Measurements from ENCODE around the gene EPG5. TPM values are rescaled to one million over a fixed set of nuclear protein-coding genes. Genes with fewer than 3 reads are reported as not detected.

The EPG5 gene, protein sequence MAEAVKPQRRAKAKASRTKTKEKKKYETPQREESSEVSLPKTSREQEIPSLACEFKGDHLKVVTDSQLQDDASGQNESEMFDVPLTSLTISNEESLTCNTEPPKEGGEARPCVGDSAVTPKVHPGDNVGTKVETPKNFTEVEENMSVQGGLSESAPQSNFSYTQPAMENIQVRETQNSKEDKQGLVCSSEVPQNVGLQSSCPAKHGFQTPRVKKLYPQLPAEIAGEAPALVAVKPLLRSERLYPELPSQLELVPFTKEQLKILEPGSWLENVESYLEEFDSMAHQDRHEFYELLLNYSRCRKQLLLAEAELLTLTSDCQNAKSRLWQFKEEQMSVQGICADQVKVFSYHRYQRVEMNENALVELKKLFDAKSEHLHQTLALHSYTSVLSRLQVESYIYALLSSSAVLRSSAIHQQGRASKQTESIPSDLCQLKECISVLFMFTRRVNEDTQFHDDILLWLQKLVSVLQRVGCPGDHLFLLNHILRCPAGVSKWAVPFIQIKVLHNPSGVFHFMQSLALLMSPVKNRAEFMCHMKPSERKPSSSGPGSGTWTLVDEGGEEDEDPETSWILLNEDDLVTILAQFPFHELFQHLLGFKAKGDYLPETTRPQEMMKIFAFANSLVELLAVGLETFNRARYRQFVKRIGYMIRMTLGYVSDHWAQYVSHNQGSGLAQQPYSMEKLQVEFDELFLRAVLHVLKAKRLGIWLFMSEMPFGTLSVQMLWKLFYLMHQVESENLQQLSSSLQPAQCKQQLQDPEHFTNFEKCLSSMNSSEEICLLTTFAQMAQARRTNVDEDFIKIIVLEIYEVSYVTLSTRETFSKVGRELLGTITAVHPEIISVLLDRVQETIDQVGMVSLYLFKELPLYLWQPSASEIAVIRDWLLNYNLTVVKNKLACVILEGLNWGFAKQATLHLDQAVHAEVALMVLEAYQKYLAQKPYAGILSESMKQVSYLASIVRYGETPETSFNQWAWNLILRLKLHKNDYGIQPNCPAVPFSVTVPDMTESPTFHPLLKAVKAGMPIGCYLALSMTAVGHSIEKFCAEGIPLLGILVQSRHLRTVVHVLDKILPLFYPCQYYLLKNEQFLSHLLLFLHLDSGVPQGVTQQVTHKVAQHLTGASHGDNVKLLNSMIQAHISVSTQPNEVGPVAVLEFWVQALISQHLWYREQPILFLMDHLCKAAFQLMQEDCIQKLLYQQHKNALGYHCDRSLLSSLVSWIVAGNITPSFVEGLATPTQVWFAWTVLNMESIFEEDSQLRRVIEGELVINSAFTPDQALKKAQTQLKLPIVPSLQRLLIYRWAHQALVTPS (N-terminal part only)
- total RNA-seq, result 31.8 TPM

- Histone ChIP-seq H3K4me3 (ENCODE audit: low read length in 3 of 3) (peak within 1 kb of the TSS; percentile 86 to 99 (median 98)), H3K27me3 (ENCODE audit: control insufficient read depth in 3 of 3, insufficient read depth in 3 of 3, low read length in 3 of 3) (no peaks in the 10 kb centered on the region), H3K36me3 (ENCODE audit: control insufficient read depth in 3 of 3, insufficient read depth in 3 of 3, low read length in 3 of 3) (peaks cover 0 to 2% (median 0%) of the 10 kb centered on the region in 3 donors), H3K4me1 (ENCODE audit: control insufficient read depth in 3 of 3, insufficient read depth in 3 of 3, low read length in 3 of 3) (peaks cover 11 to 20% (median 13%) of the 10 kb centered on the region in 3 donors), H3K9ac (ENCODE audit: low read depth in 1 of 3, low read length in 3 of 3) (peak within 1 kb of the TSS; percentile 94 to 98 (median 96)), H3K27ac (ENCODE audit: low read depth, low read length) (peak within 1 kb of the TSS; percentile 80), H3K9me3 (ENCODE audit: control insufficient read depth in 3 of 3, low read length in 3 of 3) (no peaks in the 10 kb centered on the region)
These were observed at the start of gene EPG5 for GRCh38 chr18:45967007-45967706. EPG5 (minus strand) TSS chr18:45967329; CDS start chr18:45967239, 90 bp downstream.

DNA sequence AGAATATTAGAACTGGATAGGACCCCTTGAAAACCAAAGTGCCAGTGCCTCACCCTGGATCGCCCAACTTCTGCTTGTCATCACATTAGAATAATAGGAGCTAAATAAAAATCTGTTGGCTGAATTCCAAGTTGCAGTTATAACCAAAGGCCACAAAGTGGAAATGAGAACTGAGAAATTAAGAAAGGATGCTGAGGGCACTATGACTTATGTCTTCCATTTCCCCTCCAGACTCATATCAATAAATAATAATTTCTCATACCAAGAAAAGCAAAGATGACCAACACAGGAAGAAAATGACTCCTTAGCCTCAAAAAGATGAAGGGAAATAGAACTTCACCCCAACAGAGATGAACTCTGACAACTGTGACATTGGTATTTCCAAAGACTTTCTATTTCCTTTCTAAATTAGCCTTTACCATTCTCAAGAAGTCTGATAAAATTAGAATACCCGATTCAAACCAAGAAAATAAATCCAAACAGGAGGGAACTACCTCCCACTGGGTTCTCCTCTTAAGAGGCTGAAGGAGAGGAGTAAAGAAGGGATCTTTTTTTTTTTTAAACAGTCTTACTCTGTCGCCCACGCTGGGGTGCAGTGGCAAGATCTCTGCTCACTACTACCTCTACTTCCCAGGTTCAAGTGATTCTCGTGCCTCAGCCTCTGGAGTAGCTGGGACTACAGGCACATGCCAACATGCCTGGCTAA, 46.5 kb upstream of the EPG5 start:
- Histone ChIP-seq H3K9ac (ENCODE audit: low read depth in 1 of 3, low read length in 3 of 3) (no peak overlapping the region), H3K27ac (ENCODE audit: low read depth, low read length) (no peak overlapping the region), H3K9me3 (ENCODE audit: control insufficient read depth in 3 of 3, low read length in 3 of 3) (no peaks in the 10 kb centered on the region), H3K4me1 (ENCODE audit: control insufficient read depth in 3 of 3, insufficient read depth in 3 of 3, low read length in 3 of 3) (no peaks in the 10 kb centered on the region), H3K4me3 (ENCODE audit: low read length in 3 of 3) (no peak overlapping the region), H3K27me3 (ENCODE audit: control insufficient read depth in 3 of 3, insufficient read depth in 3 of 3, low read length in 3 of 3) (no peaks in the 10 kb centered on the region), H3K36me3 (ENCODE audit: control insufficient read depth in 3 of 3, insufficient read depth in 3 of 3, low read length in 3 of 3) (peaks cover 4 to 9% (median 8%) of the 10 kb centered on the region in 3 donors)

GRCh38 chr18:46010676-46011075, 43.5 kb upstream of the EPG5 start:
- no peaks in the 10 kb centered on the region for H3K4me1 ChIP-seq (ENCODE audit: control insufficient read depth in 3 of 3, insufficient read depth in 3 of 3, low read length in 3 of 3)
- H3K9me3 ChIP-seq (ENCODE audit: control insufficient read depth in 3 of 3, low read length in 3 of 3), result no peaks in the 10 kb centered on the region
- no peak overlapping the region for H3K9ac ChIP-seq (ENCODE audit: low read depth in 1 of 3, low read length in 3 of 3)
- H3K27ac ChIP-seq (ENCODE audit: low read depth, low read length), result no peak overlapping the region
- H3K27me3 ChIP-seq (ENCODE audit: control insufficient read depth in 3 of 3, insufficient read depth in 3 of 3, low read length in 3 of 3), result no peaks in the 10 kb centered on the region
- H3K36me3 ChIP-seq (ENCODE audit: control insufficient read depth in 3 of 3, insufficient read depth in 3 of 3, low read length in 3 of 3), result peaks cover 4 to 9% (median 8%) of the 10 kb centered on the region in 3 donors
- H3K4me3 ChIP-seq (ENCODE audit: low read length in 3 of 3), result no peak overlapping the region

GRCh38 chr18:46010050-46010449, 42.9 kb upstream of the EPG5 start:
- no peaks in the 10 kb centered on the region for H3K9me3 ChIP-seq (ENCODE audit: control insufficient read depth in 3 of 3, low read length in 3 of 3)
- no peak overlapping the region for H3K4me3 ChIP-seq (ENCODE audit: low read length in 3 of 3)
- H3K27me3 ChIP-seq (ENCODE audit: control insufficient read depth in 3 of 3, insufficient read depth in 3 of 3, low read length in 3 of 3), result no peaks in the 10 kb centered on the region
- peaks cover 3 to 9% (median 4%) of the 10 kb centered on the region in 3 donors for H3K36me3 ChIP-seq (ENCODE audit: control insufficient read depth in 3 of 3, insufficient read depth in 3 of 3, low read length in 3 of 3)
- no peaks in the 10 kb centered on the region for H3K4me1 ChIP-seq (ENCODE audit: control insufficient read depth in 3 of 3, insufficient read depth in 3 of 3, low read length in 3 of 3)
- no peak overlapping the region for H3K9ac ChIP-seq (ENCODE audit: low read depth in 1 of 3, low read length in 3 of 3)
- no peak overlapping the region for H3K27ac ChIP-seq (ENCODE audit: low read depth, low read length)

DNA sequence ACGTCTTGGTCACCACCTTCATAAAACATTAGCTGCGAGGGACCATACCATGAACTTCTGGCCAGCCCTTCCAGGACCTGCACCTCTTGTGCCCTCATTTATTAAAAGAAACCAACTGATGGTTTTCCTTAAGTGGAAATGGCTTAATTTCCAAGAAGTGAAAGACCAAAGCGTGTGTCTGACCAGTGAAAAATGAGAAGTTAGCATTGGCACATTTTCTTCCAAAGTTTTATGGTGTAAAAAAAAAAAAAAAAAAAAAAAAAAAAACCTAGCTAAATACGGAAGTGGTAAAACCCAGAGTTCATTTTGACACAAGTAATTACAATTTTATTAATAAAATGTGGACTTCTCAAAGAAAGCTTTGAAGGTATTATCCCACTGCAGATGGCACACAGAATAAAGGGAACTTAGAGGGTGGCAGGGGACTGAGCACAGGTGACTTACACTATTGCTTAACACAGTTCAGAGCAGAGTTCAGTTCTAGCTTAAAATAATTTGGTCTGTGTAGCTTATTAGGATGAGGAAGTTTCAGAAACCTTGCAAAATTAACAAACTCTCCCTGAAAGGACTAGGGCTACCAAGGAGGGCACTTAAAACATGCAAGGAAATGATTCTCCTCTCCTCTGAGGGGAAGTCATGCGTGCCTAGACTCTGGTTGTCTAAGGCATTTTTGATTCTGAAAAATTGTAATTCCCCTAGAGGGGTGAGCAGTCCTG, 42.2 kb upstream of the EPG5 start:
- H3K27ac ChIP-seq (ENCODE audit: low read depth, low read length), result no peak overlapping the region

DNA sequence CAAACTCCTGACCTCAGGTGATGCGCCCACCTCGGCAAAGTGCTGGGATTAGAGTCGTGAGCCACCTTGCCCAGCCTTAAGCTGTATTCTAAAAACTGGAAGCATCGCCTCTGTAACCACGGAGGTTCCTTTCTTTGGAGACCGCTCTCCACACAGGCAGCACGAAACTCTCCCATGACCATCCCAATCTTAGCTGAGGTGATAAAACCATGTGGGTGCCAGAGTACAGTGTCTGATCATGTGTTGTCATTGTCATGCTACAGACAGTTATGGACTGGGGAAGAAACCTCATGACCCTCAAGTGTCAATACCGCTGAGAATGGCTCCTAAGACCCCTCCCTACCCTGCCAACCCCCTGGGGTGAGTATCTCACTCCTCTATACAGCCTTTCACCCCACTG, 41.4 kb upstream of the EPG5 start:
- Histone ChIP-seq H3K9me3 (ENCODE audit: control insufficient read depth in 3 of 3, low read length in 3 of 3) (no peaks in the 10 kb centered on the region), H3K27me3 (ENCODE audit: control insufficient read depth in 3 of 3, insufficient read depth in 3 of 3, low read length in 3 of 3) (no peaks in the 10 kb centered on the region), H3K27ac (ENCODE audit: low read depth, low read length) (no peak overlapping the region), H3K4me3 (ENCODE audit: low read length in 3 of 3) (no peak overlapping the region), H3K9ac (ENCODE audit: low read depth in 1 of 3, low read length in 3 of 3) (no peak overlapping the region), H3K4me1 (ENCODE audit: control insufficient read depth in 3 of 3, insufficient read depth in 3 of 3, low read length in 3 of 3) (no peaks in the 10 kb centered on the region), H3K36me3 (ENCODE audit: control insufficient read depth in 3 of 3, insufficient read depth in 3 of 3, low read length in 3 of 3) (peaks cover 0 to 9% (median 4%) of the 10 kb centered on the region in 3 donors)

More for the DNA sequence above, 42.2 kb upstream of the EPG5 start:
- H3K36me3 ChIP-seq (ENCODE audit: control insufficient read depth in 3 of 3, insufficient read depth in 3 of 3, low read length in 3 of 3), result peaks cover 0 to 9% (median 4%) of the 10 kb centered on the region in 3 donors
- no peak overlapping the region for H3K9ac ChIP-seq (ENCODE audit: low read depth in 1 of 3, low read length in 3 of 3)
- H3K27me3 ChIP-seq (ENCODE audit: control insufficient read depth in 3 of 3, insufficient read depth in 3 of 3, low read length in 3 of 3), result no peaks in the 10 kb centered on the region
- no peaks in the 10 kb centered on the region for H3K4me1 ChIP-seq (ENCODE audit: control insufficient read depth in 3 of 3, insufficient read depth in 3 of 3, low read length in 3 of 3)
- H3K9me3 ChIP-seq (ENCODE audit: control insufficient read depth in 3 of 3, low read length in 3 of 3), result no peaks in the 10 kb centered on the region
- H3K4me3 ChIP-seq (ENCODE audit: low read length in 3 of 3), result no peak overlapping the region

DNA sequence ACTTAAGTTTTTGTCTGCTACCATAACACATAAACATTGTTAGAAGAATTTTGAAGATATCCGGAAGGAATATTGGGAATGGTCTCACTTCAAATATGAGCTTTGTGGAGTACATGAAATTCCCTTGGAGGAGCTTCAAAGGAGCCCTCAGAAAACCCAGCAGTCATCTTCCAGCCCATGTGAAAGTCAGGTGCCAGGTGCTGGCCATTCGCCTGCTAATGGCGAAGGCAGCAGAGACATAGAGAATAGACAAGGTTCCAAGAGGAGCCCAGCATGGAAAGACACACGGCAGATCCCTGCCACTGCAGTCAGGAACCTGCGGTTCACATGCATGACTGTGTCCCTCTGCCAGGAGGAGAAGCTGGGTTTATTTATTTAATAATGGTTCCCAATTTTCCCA, 40.0 kb upstream of the EPG5 start:
- no peak overlapping the region for H3K4me3 ChIP-seq (ENCODE audit: low read length in 3 of 3)
- H3K27ac ChIP-seq (ENCODE audit: low read depth, low read length), result no peak overlapping the region
- H3K4me1 ChIP-seq (ENCODE audit: control insufficient read depth in 3 of 3, insufficient read depth in 3 of 3, low read length in 3 of 3), result no peaks in the 10 kb centered on the region
- peaks cover 0 to 9% (median 4%) of the 10 kb centered on the region in 3 donors for H3K36me3 ChIP-seq (ENCODE audit: control insufficient read depth in 3 of 3, insufficient read depth in 3 of 3, low read length in 3 of 3)
- no peaks in the 10 kb centered on the region for H3K27me3 ChIP-seq (ENCODE audit: control insufficient read depth in 3 of 3, insufficient read depth in 3 of 3, low read length in 3 of 3)
- no peak overlapping the region for H3K9ac ChIP-seq (ENCODE audit: low read depth in 1 of 3, low read length in 3 of 3)
- H3K9me3 ChIP-seq (ENCODE audit: control insufficient read depth in 3 of 3, low read length in 3 of 3), result no peaks in the 10 kb centered on the region

- no peaks in the 10 kb centered on the region for H3K36me3 ChIP-seq (ENCODE audit: control insufficient read depth in 3 of 3, insufficient read depth in 3 of 3, low read length in 3 of 3)
- no peaks in the 10 kb centered on the region for H3K27me3 ChIP-seq (ENCODE audit: control insufficient read depth in 3 of 3, insufficient read depth in 3 of 3, low read length in 3 of 3)
- H3K9me3 ChIP-seq (ENCODE audit: control insufficient read depth in 3 of 3, low read length in 3 of 3), result no peaks in the 10 kb centered on the region
- H3K9ac ChIP-seq (ENCODE audit: low read depth in 1 of 3, low read length in 3 of 3), result no peak overlapping the region
- no peak overlapping the region for H3K27ac ChIP-seq (ENCODE audit: low read depth, low read length)
- H3K4me3 ChIP-seq (ENCODE audit: low read length in 3 of 3), result no peak overlapping the region
- no peaks in the 10 kb centered on the region for H3K4me1 ChIP-seq (ENCODE audit: control insufficient read depth in 3 of 3, insufficient read depth in 3 of 3, low read length in 3 of 3)
These were observed 35.8 kb upstream of the EPG5 start for GRCh38 chr18:46002934-46003333.
